ENCODE results near the gene ANKRD16.

Gene ANKRD16

DNA sequence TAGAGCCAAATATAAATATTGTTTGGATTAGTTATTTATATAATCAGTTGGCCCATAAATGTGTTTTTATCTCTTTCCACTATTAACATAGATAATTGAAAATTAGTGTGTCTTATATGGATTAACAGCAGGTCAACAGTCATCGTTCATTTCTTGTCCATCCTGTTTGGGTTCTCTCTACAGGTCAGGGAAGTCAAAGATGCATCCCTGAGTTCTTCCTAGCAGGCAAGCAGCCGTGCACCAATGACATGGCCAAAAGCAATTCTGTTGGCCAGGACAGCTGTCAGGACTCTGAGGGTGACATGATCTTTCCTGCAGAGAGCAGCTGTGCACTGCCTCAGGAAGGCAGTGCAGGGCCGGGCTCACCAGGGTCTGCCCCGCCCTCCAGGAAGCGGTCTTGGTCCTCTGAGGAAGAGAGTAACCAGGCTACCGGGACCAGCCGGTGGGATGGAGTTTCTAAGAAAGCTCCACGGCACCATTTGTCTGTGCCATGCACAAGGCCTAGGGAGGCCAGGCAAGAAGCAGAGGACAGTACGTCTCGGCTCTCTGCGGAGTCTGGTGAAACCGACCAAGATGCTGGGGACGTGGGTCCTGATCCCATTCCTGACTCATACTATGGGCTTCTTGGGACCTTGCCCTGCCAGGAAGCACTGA is 16.3 kb upstream of the ANKRD16 start:
- H3K27ac ChIP-seq = peak overlapping the region; percentile 32

GRCh38 chr10:5904227-5904626 is 14.5 kb upstream of the ANKRD16 start:
- H3K27ac ChIP-seq = no peak overlapping the region
- DNase-seq (ENCODE audit: low read depth, low spot score) = no peak

More for the DNA sequence above, 16.3 kb upstream of the ANKRD16 start:
- no peak for DNase-seq (ENCODE audit: low read depth, low spot score)

DNA sequence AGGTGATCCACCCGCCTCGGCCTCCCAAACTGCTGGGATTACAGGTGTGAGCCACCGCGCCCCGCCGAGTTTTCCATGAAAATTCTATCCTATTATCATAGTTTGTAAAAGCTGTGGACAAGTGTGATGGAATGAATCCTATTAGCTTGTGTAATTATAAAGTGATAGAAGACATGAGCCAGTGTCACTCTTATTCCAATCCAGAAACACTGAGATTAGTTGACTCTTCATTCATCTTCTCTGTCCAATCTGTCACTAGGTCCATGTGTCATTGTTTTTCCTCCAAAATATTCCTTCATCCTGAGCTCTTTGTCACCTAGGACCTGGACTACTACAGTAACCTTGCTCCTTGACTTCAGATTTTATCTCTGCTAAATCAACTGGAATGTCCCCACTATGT is 13.9 kb upstream of the ANKRD16 start:
- no peak for DNase-seq (ENCODE audit: low read depth, low spot score)
- H3K27ac ChIP-seq = no peak overlapping the region

GRCh38 chr10:5902511-5903274 is 13.0 kb upstream of the ANKRD16 start:
- DNase-seq (ENCODE audit: low read depth, low spot score) = no peak
- H3K27ac ChIP-seq = no peak overlapping the region

DNA sequence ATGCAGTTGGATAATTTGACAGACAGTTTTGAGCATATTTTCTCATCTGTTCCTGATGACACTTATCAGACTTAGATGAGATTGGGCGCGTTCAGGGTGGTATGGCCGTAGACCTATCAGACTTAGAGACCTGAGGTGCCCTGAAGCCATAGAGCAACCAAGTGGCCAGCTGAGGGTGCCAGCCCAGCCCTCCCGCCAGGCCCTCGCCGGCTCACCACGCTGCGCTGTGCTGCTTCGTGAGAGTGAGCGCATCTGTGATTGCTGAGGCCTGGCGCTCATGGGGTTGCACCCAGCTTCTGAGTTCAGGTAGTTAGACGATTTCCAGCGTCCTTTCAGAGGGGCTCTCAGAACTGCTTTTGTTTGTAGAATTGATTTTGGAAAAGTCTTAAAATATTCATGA is 10.6 kb upstream of the ANKRD16 start:
- no peak for DNase-seq (ENCODE audit: low read depth, low spot score)
- no peak overlapping the region for H3K27ac ChIP-seq

GRCh38 chr10:5898163-5898562 is 8.5 kb upstream of the ANKRD16 start:
- DNase-seq (ENCODE audit: low read depth, low spot score) = no peak
- H3K27ac ChIP-seq = no peak overlapping the region

GRCh38 chr10:5897504-5897903 is 7.8 kb upstream of the ANKRD16 start:
- H3K27ac ChIP-seq = no peak overlapping the region
- no peak for DNase-seq (ENCODE audit: low read depth, low spot score)

DNA sequence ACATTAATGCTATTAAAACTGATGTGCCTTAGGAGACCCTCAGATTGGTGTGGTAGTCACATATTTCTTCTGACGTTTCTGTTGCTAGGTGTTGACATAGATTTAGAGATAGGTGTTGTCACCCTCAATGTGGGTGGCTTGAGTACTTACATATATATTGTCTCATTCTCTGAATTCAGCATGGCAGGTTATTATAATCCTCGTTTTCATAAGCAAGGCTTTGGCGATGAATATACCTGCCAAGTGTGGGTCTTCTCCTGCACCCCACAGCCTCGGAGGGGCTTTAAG is 7.3 kb upstream of the ANKRD16 start:
- H3K27ac ChIP-seq = no peak overlapping the region
- DNase-seq (ENCODE audit: low read depth, low spot score) = no peak

DNA sequence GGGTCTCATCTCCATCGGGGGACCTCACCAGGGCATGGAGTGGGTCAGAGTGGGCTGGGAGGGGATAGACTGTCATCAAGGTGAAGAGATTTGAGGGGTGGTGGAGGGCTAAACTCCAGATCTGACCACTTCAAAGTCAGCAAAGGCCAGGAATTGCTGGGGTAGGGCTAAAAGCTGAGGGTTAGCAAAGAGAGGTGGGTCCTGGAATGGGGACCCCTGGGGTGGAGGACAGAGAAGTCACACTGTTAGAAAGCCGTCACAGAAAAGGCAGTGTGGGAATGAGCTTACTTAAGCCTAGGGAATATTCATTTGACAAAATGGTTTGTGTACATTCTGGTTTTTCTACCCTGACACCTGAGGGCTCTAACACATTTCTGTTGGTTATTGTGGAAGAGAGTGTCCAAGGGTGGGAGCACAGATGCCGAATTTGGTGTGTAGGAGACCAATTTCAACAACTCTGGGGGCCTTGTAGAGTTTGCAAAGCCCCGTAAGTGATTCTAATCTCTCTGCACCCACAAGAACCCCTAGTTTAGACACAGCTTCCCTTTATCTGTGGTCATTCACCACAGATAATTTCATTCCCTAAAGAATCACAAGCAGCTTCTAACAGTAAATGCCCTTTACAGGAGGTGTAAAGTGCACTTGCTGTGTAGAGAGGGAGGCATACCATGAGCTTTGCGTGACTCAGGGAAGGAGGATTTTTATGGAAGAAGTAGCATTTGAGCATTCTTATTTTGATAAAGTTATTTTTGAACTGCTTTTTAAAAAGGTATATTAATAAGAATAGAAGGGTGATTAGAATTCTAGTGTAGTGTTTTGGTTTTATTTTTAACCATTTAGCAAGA is 6.7 kb upstream of the ANKRD16 start:
- DNase-seq (ENCODE audit: low read depth, low spot score) = no peak
- H3K27ac ChIP-seq = no peak overlapping the region

GRCh38 chr10:5895804-5896203 is 6.1 kb upstream of the ANKRD16 start:
- DNase-seq (ENCODE audit: low read depth, low spot score) = no peak
- H3K27ac ChIP-seq = no peak overlapping the region

GRCh38 chr10:5895365-5895764 is 5.7 kb upstream of the ANKRD16 start:
- no peak overlapping the region for H3K27ac ChIP-seq

GRCh38 chr10:5894873-5895272 is 5.2 kb upstream of the ANKRD16 start:
- DNase-seq (ENCODE audit: low read depth, low spot score) = no peak
- no peak overlapping the region for H3K27ac ChIP-seq

More at GRCh38 chr10:5895365-5895764, 5.7 kb upstream of the ANKRD16 start:
- no peak for DNase-seq (ENCODE audit: low read depth, low spot score)

GRCh38 chr10:5894403-5894802 is 4.7 kb upstream of the ANKRD16 start:
- H3K27ac ChIP-seq = no peak overlapping the region
- DNase-seq (ENCODE audit: low read depth, low spot score) = no peak

DNA sequence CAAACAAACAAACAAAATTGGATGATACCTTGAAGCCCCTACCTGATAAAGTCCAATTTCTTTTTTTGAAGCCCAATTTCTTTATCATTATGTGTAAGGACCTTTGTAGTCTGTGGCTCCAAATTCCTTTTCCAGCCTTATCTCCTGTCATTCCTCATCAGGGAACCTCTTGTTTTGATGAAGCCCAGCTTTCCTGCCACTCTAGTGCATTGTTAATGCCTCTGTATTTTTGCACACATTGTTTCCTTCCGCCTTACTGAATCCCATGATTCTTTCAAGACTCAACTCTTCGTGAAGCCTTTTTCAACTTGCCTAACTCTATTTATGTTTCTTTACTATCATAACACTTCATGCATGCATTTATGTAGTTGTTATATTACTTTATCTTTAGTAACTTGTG is 3.6 kb upstream of the ANKRD16 start:
- no peak overlapping the region for H3K27ac ChIP-seq
- DNase-seq (ENCODE audit: low read depth, low spot score) = no peak

- no peak overlapping the region for H3K27ac ChIP-seq
- DNase-seq (ENCODE audit: low read depth, low spot score) = no peak
Measured at GRCh38 chr10:5892007-5892406, 2.3 kb upstream of the ANKRD16 start.

GRCh38 chr10:5891009-5891408 is 1.3 kb upstream of the ANKRD16 start:
- H3K27ac ChIP-seq = peak overlapping the region; percentile 70
- DNase-seq (ENCODE audit: low read depth, low spot score) = no peak

DNA sequence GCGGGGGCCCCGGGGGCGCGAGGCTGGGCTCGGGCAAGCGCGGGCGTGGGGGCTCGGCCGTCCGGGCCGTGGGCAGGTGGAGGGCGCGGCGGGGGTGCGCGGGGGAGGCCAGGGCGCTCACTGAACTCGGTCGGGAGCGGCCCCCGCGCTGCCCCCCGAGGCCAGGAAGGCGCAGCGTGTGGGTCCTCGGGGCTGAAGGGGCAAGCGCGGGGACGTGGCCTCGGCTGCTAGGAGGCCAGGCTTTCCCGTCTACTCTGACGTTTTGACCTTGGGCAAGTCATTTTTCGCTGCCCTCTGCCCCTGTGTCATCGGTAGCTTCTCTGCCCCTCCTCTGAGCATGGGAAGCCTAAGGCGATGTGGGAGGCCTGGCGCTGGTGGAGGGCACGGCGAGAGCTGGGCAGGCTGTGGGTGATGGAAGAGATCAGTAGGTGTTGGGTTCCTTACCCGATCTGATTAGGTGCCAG is 791 bp upstream of the ANKRD16 start:
- DNase-seq (ENCODE audit: low read depth, low spot score) = no peak
- peak overlapping the region; percentile 70 for H3K27ac ChIP-seq

DNA sequence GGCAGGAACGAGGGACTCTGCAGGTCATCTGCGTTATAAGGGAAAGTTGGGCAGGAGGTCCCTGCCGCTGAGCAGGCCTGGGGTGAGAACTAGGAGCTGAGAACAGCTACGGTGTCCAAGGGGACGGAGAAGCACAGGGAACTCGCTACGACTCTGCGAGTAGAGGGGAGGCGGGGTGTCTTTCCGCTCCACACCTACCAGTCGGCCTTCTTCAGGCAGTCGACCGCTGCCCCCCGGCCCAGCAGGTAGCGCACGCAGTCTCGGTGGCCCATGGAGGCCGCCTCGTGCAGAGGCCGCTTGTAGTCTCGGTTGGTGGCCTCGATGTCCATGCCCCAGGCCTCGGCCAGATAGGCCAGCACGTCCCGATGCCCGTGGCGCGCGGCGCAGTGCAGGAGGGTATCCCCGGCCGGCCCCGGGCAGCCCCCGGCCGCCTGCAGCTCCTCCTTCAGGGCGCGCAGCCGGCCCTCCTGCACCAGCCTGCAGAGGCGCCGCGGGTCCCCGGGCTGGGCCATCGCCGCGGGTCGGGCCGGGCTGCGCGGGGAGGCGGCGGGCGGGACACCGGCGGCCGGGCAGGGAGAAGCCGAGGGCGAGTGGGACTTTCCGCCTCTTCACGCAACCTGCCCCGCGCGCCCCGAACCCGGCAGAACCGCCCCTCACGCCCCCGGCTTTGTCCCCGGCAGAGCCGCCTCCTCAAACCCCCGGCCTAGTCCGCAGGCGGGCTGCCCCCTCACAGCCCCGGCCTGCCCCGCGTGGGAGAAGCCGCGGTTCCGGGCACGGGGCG is 660 bp downstream of the ANKRD16 start:
- DNase-seq (ENCODE audit: low read depth, low spot score) = no peak
- H3K27ac ChIP-seq = peak overlapping the region; percentile 22

- no peak for DNase-seq (ENCODE audit: low read depth, low spot score)
- H3K27ac ChIP-seq = no peak overlapping the region
Measured at GRCh38 chr10:5888351-5888750, 1.3 kb downstream of the ANKRD16 start.

DNA sequence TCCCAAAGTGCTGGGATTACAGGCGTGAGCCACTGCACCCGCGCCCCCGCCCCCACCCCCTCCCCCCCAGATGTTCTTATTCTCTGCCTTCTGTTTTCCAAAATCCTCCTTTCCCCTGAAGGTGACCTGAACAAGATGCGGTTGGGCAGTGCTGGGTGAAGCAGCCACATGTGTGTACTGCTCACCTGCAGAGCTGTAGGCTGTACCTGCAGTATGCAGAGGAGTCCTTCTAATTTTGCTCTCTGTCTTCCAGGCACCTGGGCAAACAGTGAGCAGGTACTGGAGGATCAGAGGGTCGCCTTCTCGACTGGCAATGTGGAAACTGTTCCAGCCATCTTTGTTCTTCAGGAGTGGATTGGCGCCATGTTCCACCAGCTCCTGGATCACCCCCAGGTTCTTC is 2.1 kb downstream of the ANKRD16 start:
- DNase-seq (ENCODE audit: low read depth, low spot score) = no peak
- no peak overlapping the region for H3K27ac ChIP-seq
